Endothelial cell of umbilical vein (primary cell): ENCODE results near the gene CENPU. TPM values are rescaled to one million over a fixed set of nuclear protein-coding genes. Genes with fewer than 3 reads are reported as not detected.

Experiments used
- BruUV-seq: library from RNA; stranded (reverse); fragments of 400-500 nt; replicated peaks from 2 replicates; lab custom pipeline; 2021; lab: Mats Ljungman, UMichigan
- CTCF ChIA-PET: fragments of 300-600, 350-600 bp; sonication (Branson Sonifier 250); formaldehyde crosslinking; loops from one replicate; lab custom pipeline; 2021; ENCODE audit warnings: antibody characterized with exemption, inconsistent platforms; lab: Charles Lee
- POLR2A ChIA-PET: fragments of 300-600, 350-600 bp; sonication (Branson Sonifier 250); formaldehyde crosslinking; loops from one replicate; lab custom pipeline; 2021; ENCODE audit warnings: antibody characterized with exemption, inconsistent platforms; lab: Charles Lee
- DNase-seq: peaks from one replicate; pipeline ENCODE4 v3.0.0-alpha.2; 2011; ENCODE audit warnings: low read depth, low spot score
- FAIRE-seq: peaks from 2 replicates; lab custom pipeline; 2011; peaks lifted over from hg19 to GRCh38; lab: Jason Lieb, UNC
- H2AFZ ChIP-seq: 2 replicates; pipeline ENCODE4 v1.6.0; 2012; ENCODE audit warnings: low read depth, low read length, control low read depth, inconsistent platforms
- H3K27ac ChIP-seq: 2 replicates; pipeline ENCODE4 v1.5.1; 2011; ENCODE audit warnings: low read depth, mild to moderate bottlenecking, control low read depth, low read length, moderate library complexity; ENCODE audit not compliant: insufficient read depth
- H3K27me3 ChIP-seq, 2 experiments: 2 replicates each; pipeline versions ENCODE4 v1.6.0 to v1.6.1; 2011; ENCODE audit warnings: low read length in 2 of 2, mixed read lengths in 1 of 2; ENCODE audit not compliant: control insufficient read depth in 2 of 2, insufficient read depth in 2 of 2
- H3K36me3 ChIP-seq, 2 experiments: 2 replicates in 1 of 2; 3 replicates in 1 of 2; pipeline ENCODE4 v1.5.1; 2011; ENCODE audit warnings: low read length in 2 of 2, mild to moderate bottlenecking in 1 of 2, moderate library complexity in 1 of 2; ENCODE audit not compliant: control insufficient read depth in 2 of 2, insufficient read depth in 2 of 2; ENCODE audit errors: extremely low read depth in 1 of 2
- H3K4me1 ChIP-seq: 3 replicates; pipeline ENCODE4 v1.5.1; 2011; ENCODE audit warnings: mild to moderate bottlenecking, low read length; ENCODE audit not compliant: control insufficient read depth, insufficient read depth; ENCODE audit errors: extremely low read depth
- H3K4me2 ChIP-seq: 2 replicates; pipeline ENCODE4 v1.6.1; 2011; ENCODE audit warnings: low read length, control low read depth, mixed read lengths; ENCODE audit not compliant: insufficient read depth
- H3K4me3 ChIP-seq, 3 experiments: fragments of 200-600 bp in 1 of 3; sonication (generic), shearing (Covaris generic) in 1 of 3; replicated peaks in 1 of 3; 2 replicates each; pipeline ENCODE4 v1.5.1; 2011 to 2016; ENCODE audit warnings: control low read depth in 3 of 3, low read length in 3 of 3, mild to moderate bottlenecking in 2 of 3, inconsistent platforms in 1 of 3, low read depth in 1 of 3, moderate library complexity in 1 of 3; ENCODE audit not compliant: insufficient read depth in 1 of 3
- H3K79me2 ChIP-seq: 2 replicates; pipeline ENCODE4 v1.6.0; 2012; ENCODE audit warnings: low read length, inconsistent platforms; ENCODE audit not compliant: control insufficient read depth, insufficient read depth
- H3K9ac ChIP-seq: replicated peaks from 2 replicates; pipeline ENCODE3; 2011; ENCODE audit warnings: low read length, control low read depth; ENCODE audit not compliant: insufficient read depth; ENCODE audit errors: extremely low read depth
- H3K9me1 ChIP-seq: replicated peaks from 3 replicates; pipeline ENCODE4 v1.6.0; 2011; ENCODE audit warnings: mild to moderate bottlenecking, low read length; ENCODE audit not compliant: control insufficient read depth, insufficient read depth; ENCODE audit errors: extremely low read depth
- H3K9me3 ChIP-seq: replicated peaks from 2 replicates; pipeline ENCODE4 v1.5.1; 2012; ENCODE audit warnings: low read length, inconsistent platforms; ENCODE audit not compliant: control insufficient read depth, insufficient read depth
- H4K20me1 ChIP-seq: replicated peaks from 2 replicates; pipeline ENCODE3; 2011; ENCODE audit warnings: mild to moderate bottlenecking, low read length; ENCODE audit not compliant: control insufficient read depth, insufficient read depth; ENCODE audit errors: extremely low read depth
- CTCF ChIP-seq, 2 donors: IDR thresholded peaks; 1 replicate in 1 of 2; 2 replicates in 1 of 2; pipeline ENCODE4 v1.5.1; 2011; ENCODE audit warnings: low read length in 2 of 2, mild to moderate bottlenecking in 2 of 2, moderate library complexity in 2 of 2, control low read depth in 1 of 2, inconsistent platforms in 1 of 2, low read depth in 1 of 2; ENCODE audit not compliant: insufficient read depth in 1 of 2; ENCODE audit errors: extremely low read depth in 1 of 2
- EZH2 ChIP-seq: IDR thresholded peaks from 2 replicates; pipeline ENCODE4 v1.6.1; 2012; ENCODE audit warnings: borderline replicate concordance, low read depth, mild to moderate bottlenecking, moderate library complexity, low read length, inconsistent platforms; ENCODE audit not compliant: severe bottlenecking
- FOS ChIP-seq: IDR thresholded peaks from 2 replicates; pipeline ENCODE4 v1.6.1; 2011; ENCODE audit warnings: mild to moderate bottlenecking, low read length, moderate library complexity, borderline replicate concordance; ENCODE audit not compliant: insufficient read depth
- GATA2 ChIP-seq: IDR thresholded peaks from 2 replicates; pipeline ENCODE4 v1.7.0; 2011; ENCODE audit warnings: low read depth, mild to moderate bottlenecking, moderate library complexity, mixed read lengths, low read length; ENCODE audit not compliant: insufficient read length, insufficient read depth
- JUN ChIP-seq: IDR thresholded peaks from 2 replicates; pipeline ENCODE4 v1.6.1; 2011; ENCODE audit warnings: borderline replicate concordance, low read depth; ENCODE audit not compliant: insufficient read length, insufficient read depth
- MAX ChIP-seq: IDR thresholded peaks from 2 replicates; pipeline ENCODE4 v1.6.1; 2011; ENCODE audit not compliant: insufficient read depth, insufficient read length
- MYC ChIP-seq: IDR thresholded peaks from one replicate; pipeline ENCODE4 v1.6.1; 2011; ENCODE audit warnings: mild to moderate bottlenecking, low read depth, low read length
- POLR2A ChIP-seq: IDR thresholded peaks from 2 replicates; pipeline ENCODE4 v1.6.1; 2012; ENCODE audit warnings: low read depth, mild to moderate bottlenecking, control low read depth, low read length
- POLR2AphosphoS5 ChIP-seq: IDR thresholded peaks from 2 replicates; pipeline ENCODE4 v1.6.1; 2012; ENCODE audit warnings: low read depth, mild to moderate bottlenecking, control low read depth, low read length, moderate library complexity; ENCODE audit not compliant: insufficient read depth
- dilution Hi-C: fragments of 300-500 bp; cut with MboI; formaldehyde crosslinking; loops from one replicate; pipeline ENCODE4 v1.15.0; 2019; ENCODE audit warnings: low sequenced_read_pairs; ENCODE audit not compliant: extremely low pct_ligation_motif_present
- intact Hi-C: fragments of 100-400 bp; cut with micrococcal nuclease; formaldehyde crosslinking; loops from one replicate; pipeline ENCODE4 v1.10.0; 2022
- polyA plus RNA-seq, 4 experiments: library from polyadenylated mRNA; depleted of rRNA in 3 of 4; stranded (reverse) in 3 of 4; unstranded in 1 of 4; fragments of >200 nt; gene quantifications; 2 replicates each; pipeline versions ENCODE4 v1.2.1 to v1.2.3, GENCODE V29; 2011 to 2012; ENCODE audit warnings: missing spikeins in 1 of 4
- total RNA-seq: library from RNA; stranded (reverse); gene quantifications from 2 replicates; pipeline ENCODE4 v1.2.3, GENCODE V29; 2021

The CENPU gene
- total and polyA plus RNA-seq, 2 donors (not counting 3 experiments of a cell fraction or from before 2014, with no cell fraction given), result 7.0 to 37.9 TPM

- FAIRE-seq (no peak), DNase-seq (no peak)
- H3K9me1 ChIP-seq, result no peaks in the 10 kb centered on the region
- no peaks in the 10 kb centered on the region for H4K20me1 ChIP-seq
- no peak overlapping the region for H3K4me2 ChIP-seq
- no peak overlapping the region for H3K4me3 ChIP-seq
- H3K9ac ChIP-seq, result no peak overlapping the region
- ChIA-PET POLR2A (no interaction called here), CTCF (no interaction called here)
- peaks cover under 1% of the 10 kb centered on the region for H3K79me2 ChIP-seq
- dilution Hi-C loops (no loop called here), intact Hi-C loops (no loop called here)
- no peak overlapping the region for H3K27ac ChIP-seq
- no peak overlapping the region for H2AFZ ChIP-seq
- no peaks in the 10 kb centered on the region for H3K9me3 ChIP-seq
- peaks cover 0 to 7% of the 10 kb centered on the region in 2 experiments for H3K36me3 ChIP-seq
- no peaks in the 10 kb centered on the region for H3K4me1 ChIP-seq
- no peaks in the 10 kb centered on the region for H3K27me3 ChIP-seq
- BruUV-seq, result no TSS peak
- TF ChIP-seq JUN, result no peak
- no peak for TF ChIP-seq POLR2A
- no peak for TF ChIP-seq CTCF (IDR thresholded peaks at IDR 0.05; ENCODE audit: extremely low read depth in 1 of 2, insufficient read depth in 1 of 2, low read depth in 1 of 2, low read length in 2 of 2)
- TF ChIP-seq EZH2, result no peak
- no peak for TF ChIP-seq GATA2
- no peak for TF ChIP-seq MYC
These were observed 20.0 kb downstream of the CENPU start for GRCh38 chr4:184713887-184714286.

- Histone ChIP-seq H3K79me2 (no peaks in the 10 kb centered on the region), H3K9me1 (no peaks in the 10 kb centered on the region), H3K9me3 (no peaks in the 10 kb centered on the region), H3K36me3 (peaks cover 0 to 6% of the 10 kb centered on the region in 2 experiments), H3K9ac (no peak overlapping the region), H2AFZ (no peak overlapping the region), H3K27me3 (no peaks in the 10 kb centered on the region), H3K4me2 (no peak overlapping the region), H4K20me1 (no peaks in the 10 kb centered on the region), H3K4me1 (no peaks in the 10 kb centered on the region), H3K4me3 (no peak overlapping the region), H3K27ac (no peak overlapping the region)
- intact Hi-C loops, result no loop called here
- no peak for DNase-seq
- dilution Hi-C loops, result no loop called here
- TF ChIP-seq JUN, result no peak
- no peak for TF ChIP-seq CTCF (IDR thresholded peaks at IDR 0.05; ENCODE audit: extremely low read depth in 1 of 2, insufficient read depth in 1 of 2, low read depth in 1 of 2, low read length in 2 of 2)
- TF ChIP-seq POLR2AphosphoS5, result no peak
- no peak for TF ChIP-seq FOS
- TF ChIP-seq MYC, result no peak
- TF ChIP-seq POLR2A, result no peak
- TF ChIP-seq EZH2, result no peak
- TF ChIP-seq MAX, result no peak
- FAIRE-seq, result no peak
- ChIA-PET POLR2A (no interaction called here), CTCF (no interaction called here)
- no TSS peak for BruUV-seq
These were observed 21.6 kb downstream of the CENPU start for GRCh38 chr4:184712322-184712721.
